PC-9 (cell line): ENCODE results near the gene PRDM13.

Source experiments
- EZH2 ChIP-seq: fragments of 200-600 bp; sonication (generic); IDR thresholded peaks from 2 replicates; pipeline ENCODE4 v1.8.0; 2017; ENCODE audit warnings: antibody characterized with exemption, low read depth
- TF ChIP-seq, protein P1 (sequence below): fragments of 200-600 bp; sonication (generic); conservative IDR thresholded peaks from 2 replicates; pipeline ENCODE4 v1.6.1; 2017; ENCODE audit warnings: mixed run types, antibody characterized with exemption, mild to moderate bottlenecking, moderate library complexity

DNA sequence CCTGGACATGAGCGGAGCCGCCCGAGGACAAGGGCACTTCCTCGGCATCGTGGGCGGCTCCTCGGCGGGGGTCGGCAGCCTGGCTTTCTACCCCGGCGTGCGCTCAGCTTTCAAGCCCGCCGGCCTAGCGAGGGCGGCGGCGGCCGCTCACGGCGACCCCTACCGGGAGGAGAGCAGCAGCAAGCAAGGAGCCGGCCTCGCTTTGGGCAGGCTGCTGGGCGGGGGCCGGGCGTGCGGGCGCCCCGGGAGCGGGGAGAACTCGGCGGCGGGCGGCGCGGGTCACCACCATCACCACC lies 6.7 kb downstream of the PRDM13 start:
- TF ChIP-seq, protein P1, sequence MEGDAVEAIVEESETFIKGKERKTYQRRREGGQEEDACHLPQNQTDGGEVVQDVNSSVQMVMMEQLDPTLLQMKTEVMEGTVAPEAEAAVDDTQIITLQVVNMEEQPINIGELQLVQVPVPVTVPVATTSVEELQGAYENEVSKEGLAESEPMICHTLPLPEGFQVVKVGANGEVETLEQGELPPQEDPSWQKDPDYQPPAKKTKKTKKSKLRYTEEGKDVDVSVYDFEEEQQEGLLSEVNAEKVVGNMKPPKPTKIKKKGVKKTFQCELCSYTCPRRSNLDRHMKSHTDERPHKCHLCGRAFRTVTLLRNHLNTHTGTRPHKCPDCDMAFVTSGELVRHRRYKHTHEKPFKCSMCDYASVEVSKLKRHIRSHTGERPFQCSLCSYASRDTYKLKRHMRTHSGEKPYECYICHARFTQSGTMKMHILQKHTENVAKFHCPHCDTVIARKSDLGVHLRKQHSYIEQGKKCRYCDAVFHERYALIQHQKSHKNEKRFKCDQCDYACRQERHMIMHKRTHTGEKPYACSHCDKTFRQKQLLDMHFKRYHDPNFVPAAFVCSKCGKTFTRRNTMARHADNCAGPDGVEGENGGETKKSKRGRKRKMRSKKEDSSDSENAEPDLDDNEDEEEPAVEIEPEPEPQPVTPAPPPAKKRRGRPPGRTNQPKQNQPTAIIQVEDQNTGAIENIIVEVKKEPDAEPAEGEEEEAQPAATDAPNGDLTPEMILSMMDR, result no peak
- TF ChIP-seq EZH2, result no peak
